BLaER1 (cell line): Measurements from ENCODE around the gene DHDDS.
"Not testable (repeated sequence)": the region's sequence is repeated elsewhere in the genome, so short reads cannot be mapped to it uniquely, and the experiment has no call there.

Experiments used
- H3K27ac ChIP-seq: shearing (Covaris generic); formaldehyde crosslinking; 2 replicates; pipeline ENCODE4 v1.8.1; 2022
- H3K27me3 ChIP-seq: shearing (Covaris generic); formaldehyde crosslinking; 2 replicates; pipeline ENCODE4 v1.8.1; 2022
- H3K36me3 ChIP-seq: shearing (Covaris generic); formaldehyde crosslinking; 2 replicates; pipeline ENCODE4 v1.8.1; 2022
- H3K4me1 ChIP-seq: shearing (Covaris generic); formaldehyde crosslinking; 2 replicates; pipeline ENCODE4 v1.8.1; 2022
- H3K4me2 ChIP-seq: shearing (Covaris generic); formaldehyde crosslinking; 2 replicates; pipeline ENCODE4 v1.8.1; 2022
- H3K4me3 ChIP-seq: shearing (Covaris generic); formaldehyde crosslinking; 2 replicates; pipeline ENCODE4 v1.8.1; 2022
- H3K9ac ChIP-seq: shearing (Covaris generic); formaldehyde crosslinking; 2 replicates; pipeline ENCODE4 v1.8.1; 2022
- H3K9me3 ChIP-seq: shearing (Covaris generic); formaldehyde crosslinking; 2 replicates; pipeline ENCODE4 v1.8.1; 2022
- H4K20me1 ChIP-seq: shearing (Covaris generic); formaldehyde crosslinking; 2 replicates; pipeline ENCODE4 v1.8.1; 2022
- Cebpa-rat ChIP-seq: shearing (Covaris generic); IDR thresholded peaks from 2 replicates; pipeline ENCODE4 v1.8.1; 2022

Gene DHDDS

GRCh38 chr1:26431979-26432695, at the start of gene DHDDS:
DHDDS (plus strand) TSS chr1:26432321; CDS start chr1:26432946, 625 bp downstream.
- peak within 1 kb of the TSS; percentile 83 for H3K4me3 ChIP-seq
- H3K4me1 ChIP-seq: peaks cover 34% of the 10 kb centered on the region
- TF ChIP-seq Cebpa-rat: no peak
- H4K20me1 ChIP-seq: no peaks in the 10 kb centered on the region
- H3K27ac ChIP-seq: peak within 1 kb of the TSS; percentile 67
- peak within 1 kb of the TSS; percentile 87 for H3K4me2 ChIP-seq
- H3K9ac ChIP-seq: peak within 1 kb of the TSS; percentile 84
- H3K36me3 ChIP-seq: peaks cover 37% of the 10 kb centered on the region
- H3K27me3 ChIP-seq: no peaks in the 10 kb centered on the region
- no peaks in the 10 kb centered on the region for H3K9me3 ChIP-seq

GRCh38 chr1:26384076-26384475, 48.0 kb upstream of the DHDDS start:
- no peak for TF ChIP-seq Cebpa-rat
- Histone ChIP-seq H3K4me3 (no peak overlapping the region), H3K9me3 (no peaks in the 10 kb centered on the region), H3K4me2 (no peak overlapping the region), H3K27me3 (no peaks in the 10 kb centered on the region), H3K36me3 (no peaks in the 10 kb centered on the region), H3K4me1 (peaks cover 9% of the 10 kb centered on the region), H3K27ac (no peak overlapping the region), H3K9ac (no peak overlapping the region), H4K20me1 (no peaks in the 10 kb centered on the region)

- not testable (repeated sequence) for H4K20me1 ChIP-seq, H3K4me2 ChIP-seq, H3K27me3 ChIP-seq, H3K9ac ChIP-seq, H3K9me3 ChIP-seq, H3K27ac ChIP-seq, H3K36me3 ChIP-seq, H3K4me1 ChIP-seq, H3K4me3 ChIP-seq
Measured at GRCh38 chr1:26385063-26385462, 47.1 kb upstream of the DHDDS start.

GRCh38 chr1:26387447-26387846, 44.7 kb upstream of the DHDDS start:
- Histone ChIP-seq H3K4me3 (no peak overlapping the region), H3K36me3 (no peaks in the 10 kb centered on the region), H3K27ac (no peak overlapping the region), H4K20me1 (no peaks in the 10 kb centered on the region), H3K27me3 (no peaks in the 10 kb centered on the region), H3K9ac (no peak overlapping the region), H3K4me2 (no peak overlapping the region), H3K4me1 (peaks cover 9% of the 10 kb centered on the region), H3K9me3 (no peaks in the 10 kb centered on the region)
- no peak for TF ChIP-seq Cebpa-rat

- no peak overlapping the region for H3K9ac ChIP-seq
- H3K36me3 ChIP-seq: no peaks in the 10 kb centered on the region
- H3K27me3 ChIP-seq: no peaks in the 10 kb centered on the region
- TF ChIP-seq Cebpa-rat: no peak
- no peak overlapping the region for H3K27ac ChIP-seq
- H3K4me1 ChIP-seq: peaks cover 9% of the 10 kb centered on the region
- H4K20me1 ChIP-seq: no peaks in the 10 kb centered on the region
- no peak overlapping the region for H3K4me3 ChIP-seq
- no peak overlapping the region for H3K4me2 ChIP-seq
- H3K9me3 ChIP-seq: no peaks in the 10 kb centered on the region
Measured at GRCh38 chr1:26388791-26389445, 43.2 kb upstream of the DHDDS start.

- TF ChIP-seq Cebpa-rat: no peak
- Histone ChIP-seq H3K4me3 (no peak overlapping the region), H3K27ac (no peak overlapping the region), H4K20me1 (no peaks in the 10 kb centered on the region), H3K27me3 (no peaks in the 10 kb centered on the region), H3K9ac (no peak overlapping the region), H3K4me2 (no peak overlapping the region), H3K4me1 (peaks cover 9% of the 10 kb centered on the region), H3K9me3 (no peaks in the 10 kb centered on the region), H3K36me3 (no peaks in the 10 kb centered on the region)
Measured at GRCh38 chr1:26389604-26390247, 42.4 kb upstream of the DHDDS start.

- H3K9ac ChIP-seq: no peak overlapping the region
- no peak for TF ChIP-seq Cebpa-rat
- H3K9me3 ChIP-seq: no peaks in the 10 kb centered on the region
- no peak overlapping the region for H3K27ac ChIP-seq
- H3K36me3 ChIP-seq: no peaks in the 10 kb centered on the region
- no peaks in the 10 kb centered on the region for H3K4me1 ChIP-seq
- no peaks in the 10 kb centered on the region for H3K27me3 ChIP-seq
- H3K4me2 ChIP-seq: no peak overlapping the region
- H4K20me1 ChIP-seq: no peaks in the 10 kb centered on the region
- H3K4me3 ChIP-seq: no peak overlapping the region
Measured at GRCh38 chr1:26391450-26391849, 40.7 kb upstream of the DHDDS start.

- TF ChIP-seq Cebpa-rat: no peak
- H3K36me3 ChIP-seq: no peaks in the 10 kb centered on the region
- H3K4me1 ChIP-seq: no peaks in the 10 kb centered on the region
- no peak overlapping the region for H3K4me2 ChIP-seq
- no peaks in the 10 kb centered on the region for H4K20me1 ChIP-seq
- no peaks in the 10 kb centered on the region for H3K27me3 ChIP-seq
- no peaks in the 10 kb centered on the region for H3K9me3 ChIP-seq
- H3K9ac ChIP-seq: no peak overlapping the region
- no peak overlapping the region for H3K4me3 ChIP-seq
- H3K27ac ChIP-seq: no peak overlapping the region
Measured at GRCh38 chr1:26395754-26396153, 36.4 kb upstream of the DHDDS start.

- H3K4me1 ChIP-seq: no peaks in the 10 kb centered on the region
- no peaks in the 10 kb centered on the region for H3K9me3 ChIP-seq
- TF ChIP-seq Cebpa-rat: no peak
- H3K36me3 ChIP-seq: no peaks in the 10 kb centered on the region
- H3K9ac ChIP-seq: no peak overlapping the region
- no peak overlapping the region for H3K27ac ChIP-seq
- peaks cover 7% of the 10 kb centered on the region; the same call in 1 of the 2 replicates for H4K20me1 ChIP-seq
- no peak overlapping the region for H3K4me3 ChIP-seq
- no peaks in the 10 kb centered on the region for H3K27me3 ChIP-seq
- no peak overlapping the region for H3K4me2 ChIP-seq
Measured at GRCh38 chr1:26399034-26399433, 33.1 kb upstream of the DHDDS start.

GRCh38 chr1:26401891-26402290, 30.2 kb upstream of the DHDDS start:
- H3K4me2 ChIP-seq: no peak overlapping the region
- no peaks in the 10 kb centered on the region for H3K27me3 ChIP-seq
- H3K9ac ChIP-seq: no peak overlapping the region
- H3K36me3 ChIP-seq: no peaks in the 10 kb centered on the region
- no peak overlapping the region for H3K4me3 ChIP-seq
- H3K9me3 ChIP-seq: no peaks in the 10 kb centered on the region
- peaks cover 7% of the 10 kb centered on the region; the same call in 1 of the 2 replicates for H4K20me1 ChIP-seq
- H3K4me1 ChIP-seq: no peaks in the 10 kb centered on the region
- H3K27ac ChIP-seq: no peak overlapping the region
- no peak for TF ChIP-seq Cebpa-rat
